Esophagus squamous epithelium (tissue), 5 donors: ENCODE results near the gene CDKAL1. TPM values are rescaled to one million over a fixed set of nuclear protein-coding genes. Genes with fewer than 3 reads are reported as not detected.

Experiments
- DNase-seq: peaks from one replicate; lab custom pipeline; 2025; lab: John Stamatoyannopoulos, UW
- H3K27ac ChIP-seq, 4 donors: fragments of 200-600 bp; sonication (generic); one replicate each; pipeline ENCODE4 v1.5.1; 2016 to 2019; ENCODE audit warnings: mild to moderate bottlenecking in 1 of 4
- H3K27me3 ChIP-seq, 4 donors: fragments of 200-600 bp; sonication (generic); 1 replicate in 3 of 4; 2 replicates in 1 of 4; pipeline versions ENCODE4 v1.5.1 to v1.6.0; 2017 to 2021; ENCODE audit warnings: antibody characterized with exemption in 1 of 4
- H3K36me3 ChIP-seq, 3 donors: fragments of 200-600 bp; sonication (generic); one replicate each; pipeline ENCODE4 v1.5.1; 2016 to 2019
- H3K4me1 ChIP-seq, 3 donors: fragments of 200-600 bp; sonication (generic); one replicate each; pipeline ENCODE4 v1.5.1; 2017 to 2019
- H3K4me3 ChIP-seq, 4 donors: fragments of 200-600 bp; sonication (generic); 1 replicate in 3 of 4; 2 replicates in 1 of 4; pipeline ENCODE4 v1.5.1; 2016 to 2019; ENCODE audit warnings: mild to moderate bottlenecking in 2 of 4, moderate library complexity in 1 of 4
- H3K9me3 ChIP-seq, 3 donors: fragments of 200-600 bp; sonication (generic); one replicate each; pipeline ENCODE4 v1.5.1; 2016 to 2019
- CTCF ChIP-seq, 6 experiments: fragments of 450-650 bp in 4 of 6; fragments of 200-600 bp in 2 of 6; sonication (generic) in 2 of 6; IDR thresholded peaks; one replicate each; pipeline ENCODE4 v1.5.1; 2016 to 2019; ENCODE audit warnings: antibody characterized with exemption in 6 of 6, mild to moderate bottlenecking in 4 of 6, moderate library complexity in 4 of 6
- POLR2A ChIP-seq, 4 donors: fragments of 450-650 bp; IDR thresholded peaks; one replicate each; pipeline ENCODE4 v1.6.1; 2017; ENCODE audit warnings: antibody characterized with exemption in 4 of 4, mild to moderate bottlenecking in 4 of 4, moderate library complexity in 3 of 4
- WGBS, 2 donors: methylation state at CpG; one replicate each; pipeline ENCODE4 v1.1.5; 2018; 5-methylcytosine and 5-hydroxymethylcytosine counted together
- intact Hi-C: fragments of 100-400 bp; cut with DNase I; formaldehyde crosslinking; loops from one replicate; pipeline ENCODE4 v1.15.0; 2022
- total RNA-seq, 4 donors: library from RNA; depleted of rRNA; stranded (reverse); fragments of >200 nt; gene quantifications; one replicate each; pipeline ENCODE4 v1.1.0, GENCODE V29; 2016
- donor health status: DM: yes; HTN: yes; CAD: no.

The CDKAL1 gene
- total RNA-seq, 4 donors from 2014 or later: 6.5 to 13.0 (median 10.7) TPM

DNA sequence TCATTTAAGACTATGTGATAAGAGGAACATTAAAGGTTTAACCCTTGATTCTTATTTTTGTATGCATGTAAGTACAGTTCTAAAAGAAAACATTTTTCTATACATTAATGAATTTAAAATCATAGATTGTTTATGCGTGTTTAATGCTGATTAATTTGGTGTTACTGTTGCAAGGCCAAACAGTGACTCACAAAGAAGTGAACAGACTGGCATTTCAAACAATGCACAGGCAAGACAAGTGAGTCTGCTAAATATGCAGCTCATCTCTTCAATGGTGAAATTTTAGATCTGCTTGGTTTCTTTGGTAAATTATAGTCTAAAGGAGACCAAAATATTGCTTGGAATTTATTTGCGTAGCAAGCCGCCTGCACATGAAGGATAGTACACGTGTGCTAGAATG, 641.9 kb downstream of the CDKAL1 start:
- Histone ChIP-seq H3K27ac (no peak overlapping the region), H3K27me3 (no peaks in the 10 kb centered on the region), H3K9me3 (no peaks in the 10 kb centered on the region), H3K36me3 (peaks cover 0 to 5% (median 0%) of the 10 kb centered on the region in 3 donors), H3K4me1 (no peaks in the 10 kb centered on the region), H3K4me3 (no peak overlapping the region)
- TF ChIP-seq POLR2A (IDR thresholded peaks at IDR 0.05): no peak
- TF ChIP-seq CTCF (IDR thresholded peaks at IDR 0.05): no peak
- 79 to 94% methylated on average over 4 of the region's 4 CpGs for WGBS, 2 donors
- no peak for DNase-seq
- intact Hi-C loops: no loop called here

GRCh38 chr6:21180155-21180554, 645.9 kb downstream of the CDKAL1 start:
- TF ChIP-seq POLR2A (IDR thresholded peaks at IDR 0.05): no peak
- TF ChIP-seq CTCF (IDR thresholded peaks at IDR 0.05): no peak
- WGBS, 2 donors: 73 to 94% methylated on average over 1 of the region's 1 CpG
- no peak overlapping the region for H3K27ac ChIP-seq
- H3K4me3 ChIP-seq: no peak overlapping the region
- no peak for DNase-seq
- peaks cover 0 to 8% (median 0%) of the 10 kb centered on the region in 3 donors for H3K36me3 ChIP-seq
- no peaks in the 10 kb centered on the region for H3K4me1 ChIP-seq
- H3K9me3 ChIP-seq: no peaks in the 10 kb centered on the region
- H3K27me3 ChIP-seq: no peaks in the 10 kb centered on the region
- intact Hi-C loops: no loop called here

DNA sequence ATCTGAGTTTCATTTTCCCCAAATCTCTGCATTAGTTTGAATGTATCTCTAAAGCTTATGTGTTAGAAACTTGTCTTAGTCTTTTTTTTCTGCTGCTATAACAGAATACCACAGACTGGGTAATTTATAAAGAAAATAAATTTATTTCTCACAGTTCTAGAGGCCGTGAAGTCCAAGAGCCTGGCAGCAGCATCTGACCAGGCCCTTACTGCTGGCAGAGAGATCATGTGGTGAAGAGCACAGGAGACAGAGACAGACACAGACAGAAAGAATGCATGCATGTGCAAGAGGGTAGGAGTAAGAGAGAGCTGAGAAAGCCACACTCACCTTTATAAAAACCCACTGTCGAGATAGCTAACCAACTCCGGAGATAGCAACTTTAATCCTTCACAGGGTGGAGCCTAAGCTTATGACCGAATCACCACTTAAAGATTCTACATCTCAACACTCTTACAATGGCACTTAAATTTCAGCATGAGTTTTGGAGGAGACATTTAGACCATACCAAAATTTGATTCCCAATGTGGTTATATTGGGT, 646.6 kb downstream of the CDKAL1 start:
- H3K9me3 ChIP-seq: no peaks in the 10 kb centered on the region
- intact Hi-C loops: no loop called here
- peaks cover 0 to 8% (median 0%) of the 10 kb centered on the region in 3 donors for H3K36me3 ChIP-seq
- no peak for DNase-seq
- H3K4me1 ChIP-seq: no peaks in the 10 kb centered on the region
- H3K27ac ChIP-seq: no peak overlapping the region
- WGBS, 2 donors: 91 to 93% methylated on average over 4 of the region's 4 CpGs
- H3K27me3 ChIP-seq: no peaks in the 10 kb centered on the region
- no peak overlapping the region for H3K4me3 ChIP-seq
- TF ChIP-seq POLR2A (IDR thresholded peaks at IDR 0.05): no peak

GRCh38 chr6:21181866-21182265, 647.6 kb downstream of the CDKAL1 start:
- H3K36me3 ChIP-seq: peaks cover 0 to 8% (median 0%) of the 10 kb centered on the region in 3 donors
- H3K27ac ChIP-seq: no peak overlapping the region
- H3K27me3 ChIP-seq: no peaks in the 10 kb centered on the region
- intact Hi-C loops: no loop called here
- DNase-seq: no peak
- no peaks in the 10 kb centered on the region for H3K4me1 ChIP-seq
- H3K9me3 ChIP-seq: no peaks in the 10 kb centered on the region
- H3K4me3 ChIP-seq: no peak overlapping the region
- 91 to 95% methylated on average over 1 of the region's 1 CpG for WGBS, 2 donors
- TF ChIP-seq POLR2A (IDR thresholded peaks at IDR 0.05) (no peak), CTCF (IDR thresholded peaks at IDR 0.05) (no peak)

DNA sequence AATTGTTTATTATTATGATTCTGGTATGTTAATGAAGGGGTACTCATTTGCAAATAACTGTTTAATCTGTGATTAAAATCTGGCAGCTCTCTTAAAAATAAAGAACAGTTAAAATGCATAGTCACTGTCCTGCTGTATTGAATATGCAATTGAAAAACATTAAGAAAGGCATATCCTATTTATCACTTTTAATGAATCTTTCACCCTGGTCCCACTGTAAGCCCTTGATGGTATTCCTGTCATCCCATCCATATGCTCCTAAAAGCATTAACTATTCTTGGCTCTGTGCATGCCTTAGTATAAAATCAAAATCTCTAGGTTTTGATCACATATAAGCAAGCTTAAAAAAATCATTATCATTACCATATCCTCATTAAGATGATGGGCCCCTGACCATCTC, 648.3 kb downstream of the CDKAL1 start:
- intact Hi-C loops: no loop called here
- H3K4me1 ChIP-seq: peaks cover 0 to 4% (median under 1%) of the 10 kb centered on the region in 3 donors
- H3K9me3 ChIP-seq: no peaks in the 10 kb centered on the region
- H3K27ac ChIP-seq: no peak overlapping the region
- H3K36me3 ChIP-seq: peaks cover 0 to 8% (median 0%) of the 10 kb centered on the region in 3 donors
- TF ChIP-seq POLR2A (IDR thresholded peaks at IDR 0.05): no peak
- no peak for TF ChIP-seq CTCF (IDR thresholded peaks at IDR 0.05)
- no peak for DNase-seq
- H3K27me3 ChIP-seq: no peaks in the 10 kb centered on the region
- H3K4me3 ChIP-seq: no peak overlapping the region
